HepG2 (cell line): Measurements from ENCODE around the gene CYSRT1. TPM values are rescaled to one million over a fixed set of nuclear protein-coding genes. Genes with fewer than 3 reads are reported as not detected.

Experiments
- CCAR2 ChIP-seq: fragments of 200-400 bp; formaldehyde crosslinking; optimal IDR thresholded peaks from 2 replicates; pipeline ENCODE3; 2018; ENCODE audit warnings: low read depth, mild to moderate bottlenecking, low read length, moderate library complexity
- CREB1 ChIP-seq, 2 experiments: fragments of 450-650 bp in 1 of 2; IDR thresholded peaks; 2 replicates each; pipeline ENCODE4 v1.6.1; 2016 to 2017; ENCODE audit warnings: control low read depth in 1 of 2, mild to moderate bottlenecking in 1 of 2, missing compliant biosample characterization in 1 of 2, missing genetic modification characterization in 1 of 2
- DBP ChIP-seq: sonication (generic); formaldehyde crosslinking; IDR thresholded peaks from 2 replicates; pipeline ENCODE4 v1.4.0; 2020; ENCODE audit warnings: missing genetic modification reagents; ENCODE audit errors: not compliant biosample characterization
- KAT2B ChIP-seq: fragments of 150-350 bp; IDR thresholded peaks from 2 replicates; pipeline ENCODE4 v1.6.1; 2014; ENCODE audit warnings: low read depth, low read length, borderline replicate concordance
- KDM5A ChIP-seq: fragments of 200-600 bp; sonication (generic); IDR thresholded peaks from 2 replicates; pipeline ENCODE4 v1.7.0; 2018; ENCODE audit warnings: antibody characterized with exemption, mild to moderate bottlenecking, low read length, borderline replicate concordance
- LBX2 ChIP-seq: sonication (generic); formaldehyde crosslinking; IDR thresholded peaks from 2 replicates; pipeline ENCODE4 v1.5.0; 2020; ENCODE audit warnings: missing genetic modification reagents, mild to moderate bottlenecking, borderline replicate concordance
- PAX8 ChIP-seq: sonication (generic); formaldehyde crosslinking; IDR thresholded peaks from 2 replicates; pipeline ENCODE4 v1.8.0; 2022; ENCODE audit warnings: mild to moderate bottlenecking, missing genetic modification reagents, borderline replicate concordance
- SALL1 ChIP-seq: sonication (generic); formaldehyde crosslinking; IDR thresholded peaks from 2 replicates; pipeline ENCODE4 v1.8.0; 2022; ENCODE audit warnings: mild to moderate bottlenecking, missing genetic modification reagents
- SRSF9 ChIP-seq: fragments of 200-400 bp; formaldehyde crosslinking; IDR thresholded peaks from 2 replicates; pipeline ENCODE4 v1.6.1; 2018; ENCODE audit warnings: borderline replicate concordance, mild to moderate bottlenecking, low read depth, low read length; ENCODE audit not compliant: insufficient read depth, poor library complexity, severe bottlenecking
- ZHX1 ChIP-seq: sonication (generic); formaldehyde crosslinking; IDR thresholded peaks from 2 replicates; pipeline ENCODE4 v1.8.1; 2022; ENCODE audit warnings: low read depth, mild to moderate bottlenecking, missing genetic modification reagents
- ZNF24 ChIP-seq: fragments of 450-650 bp; IDR thresholded peaks from 2 replicates; pipeline ENCODE4 v1.6.1; 2017; ENCODE audit warnings: antibody characterized with exemption, mild to moderate bottlenecking
- ZNF431 ChIP-seq: sonication (generic); formaldehyde crosslinking; IDR thresholded peaks from 2 replicates; pipeline ENCODE4 v1.9.0; 2022; ENCODE audit warnings: missing genetic modification reagents, low read depth, mild to moderate bottlenecking, borderline replicate concordance
- ZNF792 ChIP-seq: IDR thresholded peaks from 2 replicates; pipeline ENCODE4 v1.6.1; 2016
- ZSCAN12 ChIP-seq: sonication (generic); formaldehyde crosslinking; IDR thresholded peaks from 2 replicates; pipeline ENCODE4 v1.9.0; 2021; ENCODE audit warnings: mild to moderate bottlenecking, missing genetic modification reagents
- polyA plus RNA-seq, 8 experiments: library from polyadenylated mRNA; depleted of rRNA in 3 of 8; stranded (reverse) in 7 of 8; unstranded in 1 of 8; fragments of >200 nt; fragmentation: Illumina TruSeq in 4 of 8; extraction: Trizol in 4 of 8; gene quantifications; 2 replicates each; pipeline versions ENCODE4 v1.2.1 to v1.2.3, GENCODE V29; 2011 to 2016; ENCODE audit warnings: low read depth in 4 of 8, missing spikeins in 1 of 8, mixed read lengths in 1 of 8; ENCODE audit not compliant: insufficient read depth in 1 of 8
- total RNA-seq, 5 experiments: library from RNA; depleted of rRNA; stranded (reverse); fragments of >200 nt; fragmentation: Illumina TruSeq; extraction: Trizol; gene quantifications; 2 replicates each; pipeline ENCODE4 v1.2.3, GENCODE V29; 2016; ENCODE audit warnings: low read depth in 1 of 5
- TF ChIP-seq, protein P1 (sequence below): sonication (generic); formaldehyde crosslinking; IDR thresholded peaks from 2 replicates; pipeline ENCODE4 v1.5.1; 2020; ENCODE audit warnings: mild to moderate bottlenecking, missing genetic modification reagents, borderline replicate concordance
- TF ChIP-seq, protein P2 (sequence below): sonication (generic); formaldehyde crosslinking; IDR thresholded peaks from 2 replicates; pipeline ENCODE4 v1.8.1; 2023; ENCODE audit warnings: mild to moderate bottlenecking, inconsistent platforms, moderate library complexity, missing genetic modification reagents, borderline replicate concordance

CYSRT1 gene
- total and polyA plus RNA-seq, 2 of the 13 experiments (the other 11 are each of a cell fraction or from before 2014, with no cell fraction given): 1.5 to 2.1 TPM

- TF ChIP-seq, protein P1, sequence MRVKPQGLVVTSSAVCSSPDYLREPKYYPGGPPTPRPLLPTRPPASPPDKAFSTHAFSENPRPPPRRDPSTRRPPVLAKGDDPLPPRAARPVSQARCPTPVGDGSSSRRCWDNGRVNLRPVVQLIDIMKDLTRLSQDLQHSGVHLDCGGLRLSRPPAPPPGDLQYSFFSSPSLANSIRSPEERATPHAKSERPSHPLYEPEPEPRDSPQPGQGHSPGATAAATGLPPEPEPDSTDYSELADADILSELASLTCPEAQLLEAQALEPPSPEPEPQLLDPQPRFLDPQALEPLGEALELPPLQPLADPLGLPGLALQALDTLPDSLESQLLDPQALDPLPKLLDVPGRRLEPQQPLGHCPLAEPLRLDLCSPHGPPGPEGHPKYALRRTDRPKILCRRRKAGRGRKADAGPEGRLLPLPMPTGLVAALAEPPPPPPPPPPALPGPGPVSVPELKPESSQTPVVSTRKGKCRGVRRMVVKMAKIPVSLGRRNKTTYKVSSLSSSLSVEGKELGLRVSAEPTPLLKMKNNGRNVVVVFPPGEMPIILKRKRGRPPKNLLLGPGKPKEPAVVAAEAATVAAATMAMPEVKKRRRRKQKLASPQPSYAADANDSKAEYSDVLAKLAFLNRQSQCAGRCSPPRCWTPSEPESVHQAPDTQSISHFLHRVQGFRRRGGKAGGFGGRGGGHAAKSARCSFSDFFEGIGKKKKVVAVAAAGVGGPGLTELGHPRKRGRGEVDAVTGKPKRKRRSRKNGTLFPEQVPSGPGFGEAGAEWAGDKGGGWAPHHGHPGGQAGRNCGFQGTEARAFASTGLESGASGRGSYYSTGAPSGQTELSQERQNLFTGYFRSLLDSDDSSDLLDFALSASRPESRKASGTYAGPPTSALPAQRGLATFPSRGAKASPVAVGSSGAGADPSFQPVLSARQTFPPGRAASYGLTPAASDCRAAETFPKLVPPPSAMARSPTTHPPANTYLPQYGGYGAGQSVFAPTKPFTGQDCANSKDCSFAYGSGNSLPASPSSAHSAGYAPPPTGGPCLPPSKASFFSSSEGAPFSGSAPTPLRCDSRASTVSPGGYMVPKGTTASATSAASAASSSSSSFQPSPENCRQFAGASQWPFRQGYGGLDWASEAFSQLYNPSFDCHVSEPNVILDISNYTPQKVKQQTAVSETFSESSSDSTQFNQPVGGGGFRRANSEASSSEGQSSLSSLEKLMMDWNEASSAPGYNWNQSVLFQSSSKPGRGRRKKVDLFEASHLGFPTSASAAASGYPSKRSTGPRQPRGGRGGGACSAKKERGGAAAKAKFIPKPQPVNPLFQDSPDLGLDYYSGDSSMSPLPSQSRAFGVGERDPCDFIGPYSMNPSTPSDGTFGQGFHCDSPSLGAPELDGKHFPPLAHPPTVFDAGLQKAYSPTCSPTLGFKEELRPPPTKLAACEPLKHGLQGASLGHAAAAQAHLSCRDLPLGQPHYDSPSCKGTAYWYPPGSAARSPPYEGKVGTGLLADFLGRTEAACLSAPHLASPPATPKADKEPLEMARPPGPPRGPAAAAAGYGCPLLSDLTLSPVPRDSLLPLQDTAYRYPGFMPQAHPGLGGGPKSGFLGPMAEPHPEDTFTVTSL (CRISPR knock-in tag): peak; percentile 75; the same call in 1 of the 2 replicates
- 0 out of 2 replicates have a peak, but pooled peaks have one; percentile 21 for TF ChIP-seq PAX8 (CRISPR knock-in tag)
- no peak for TF ChIP-seq ZNF24
- no peak for TF ChIP-seq DBP (CRISPR knock-in tag)
- no peak for TF ChIP-seq ZNF431 (CRISPR knock-in tag)
- no peak for TF ChIP-seq ZNF792 (CRISPR knock-in tag)
- TF ChIP-seq, protein P2, sequence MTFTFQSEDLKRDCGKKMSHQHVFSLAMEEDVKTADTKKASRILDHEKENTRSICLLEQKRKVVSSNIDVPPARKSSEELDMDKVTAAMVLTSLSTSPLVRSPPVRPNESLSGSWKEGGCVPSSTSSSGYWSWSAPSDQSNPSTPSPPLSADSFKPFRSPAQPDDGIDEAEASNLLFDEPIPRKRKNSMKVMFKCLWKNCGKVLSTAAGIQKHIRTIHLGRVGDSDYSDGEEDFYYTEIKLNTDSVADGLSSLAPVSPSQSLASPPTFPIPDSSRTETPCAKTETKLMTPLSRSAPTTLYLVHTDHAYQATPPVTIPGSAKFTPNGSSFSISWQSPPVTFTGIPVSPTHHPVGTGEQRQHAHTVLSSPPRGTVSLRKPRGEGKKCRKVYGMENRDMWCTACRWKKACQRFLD (CRISPR knock-in tag): no peak
- no peak for TF ChIP-seq CCAR2
- TF ChIP-seq SALL1: no peak; the same call in 1 of the 2 replicates
- TF ChIP-seq KDM5A: no peak
- no peak for TF ChIP-seq KAT2B
- TF ChIP-seq ZSCAN12 (CRISPR knock-in tag): no peak
- TF ChIP-seq ZHX1 (CRISPR knock-in tag): peak; percentile 36; the same call in 1 of the 2 replicates
- no peak for TF ChIP-seq LBX2 (CRISPR knock-in tag)
- no peak for TF ChIP-seq SRSF9
- TF ChIP-seq CREB1 (IDR thresholded peaks at IDR 0.05): no peak
- TF ChIP-seq CREB1 (CRISPR knock-in tag; IDR thresholded peaks at IDR 0.05): no peak
Measured at GRCh38 chr9:137229903-137230704, 5.1 kb downstream of the CYSRT1 start (continued).
